HEK293 (cell line): Measurements from ENCODE around the gene E2F1.

Source experiments
- ATF2 ChIP-seq: fragments of 450-650 bp; formaldehyde crosslinking; IDR thresholded peaks from 2 replicates; pipeline ENCODE4 v1.5.1; 2016; ENCODE audit warnings: missing biosample characterization, missing genetic modification characterization, low read depth
- KLF1 ChIP-seq: fragments of 450-650 bp; formaldehyde crosslinking; IDR thresholded peaks from 2 replicates; pipeline ENCODE4 v1.5.1; 2016; ENCODE audit warnings: missing biosample characterization, missing genetic modification characterization
- KLF7 ChIP-seq: fragments of 450-650 bp; formaldehyde crosslinking; IDR thresholded peaks from 2 replicates; pipeline ENCODE4 v1.5.1; 2016; ENCODE audit warnings: missing biosample characterization, missing genetic modification characterization, borderline replicate concordance
- KLF9 ChIP-seq: fragments of 450-650 bp; formaldehyde crosslinking; IDR thresholded peaks from 2 replicates; pipeline ENCODE4 v1.5.1; 2016; ENCODE audit warnings: missing biosample characterization, missing genetic modification characterization, low read depth
- SCRT1 ChIP-seq: fragments of 450-650 bp; formaldehyde crosslinking; IDR thresholded peaks from 2 replicates; pipeline ENCODE4 v1.5.1; 2016; ENCODE audit warnings: missing biosample characterization, missing genetic modification characterization, borderline replicate concordance
- SETDB1 ChIP-seq: IDR thresholded peaks from one replicate; pipeline ENCODE4 v1.6.1; 2017; ENCODE audit warnings: mild to moderate bottlenecking, low read length, moderate library complexity, mixed read lengths; ENCODE audit not compliant: insufficient read length
- YY2 ChIP-seq: fragments of 450-650 bp; formaldehyde crosslinking; IDR thresholded peaks from 2 replicates; pipeline ENCODE4 v1.5.1; 2016; ENCODE audit warnings: missing biosample characterization, missing genetic modification characterization
- ZBTB8A ChIP-seq: fragments of 450-650 bp; formaldehyde crosslinking; IDR thresholded peaks from 2 replicates; pipeline ENCODE4 v1.5.1; 2016; ENCODE audit warnings: missing biosample characterization, missing genetic modification characterization
- ZEB2 ChIP-seq: fragments of 450-650 bp; formaldehyde crosslinking; IDR thresholded peaks from 2 replicates; pipeline ENCODE4 v1.5.1; 2016; ENCODE audit warnings: missing biosample characterization, missing genetic modification characterization
- ZNF114 ChIP-seq: fragments of 450-650 bp; formaldehyde crosslinking; IDR thresholded peaks from 2 replicates; pipeline ENCODE4 v1.5.0; 2017; ENCODE audit warnings: missing biosample characterization, missing genetic modification characterization
- ZNF133 ChIP-seq: fragments of 450-650 bp; formaldehyde crosslinking; IDR thresholded peaks from 2 replicates; pipeline ENCODE4 v1.5.1; 2016; ENCODE audit warnings: missing biosample characterization, missing genetic modification characterization
- ZNF138 ChIP-seq: fragments of 450-650 bp; formaldehyde crosslinking; IDR thresholded peaks from 2 replicates; pipeline ENCODE4 v1.5.1; 2016; ENCODE audit warnings: missing biosample characterization, missing genetic modification characterization, borderline replicate concordance
- ZNF169 ChIP-seq: fragments of 450-650 bp; formaldehyde crosslinking; IDR thresholded peaks from 2 replicates; pipeline ENCODE4 v1.5.1; 2016; ENCODE audit warnings: missing biosample characterization, missing genetic modification characterization
- ZNF211 ChIP-seq: fragments of 450-650 bp; formaldehyde crosslinking; IDR thresholded peaks from 2 replicates; pipeline ENCODE4 v1.5.1; 2016; ENCODE audit warnings: low read depth, missing biosample characterization, missing genetic modification characterization
- ZNF23 ChIP-seq: fragments of 450-650 bp; formaldehyde crosslinking; IDR thresholded peaks from 2 replicates; pipeline ENCODE4 v1.5.1; 2016; ENCODE audit warnings: missing biosample characterization, missing genetic modification characterization, borderline replicate concordance
- ZNF274 ChIP-seq, 2 experiments: fragments of 200-500 bp in 1 of 2; fragments of 450-650 bp in 1 of 2; sonication (Bioruptor generic) in 1 of 2; formaldehyde crosslinking in 1 of 2; IDR thresholded peaks; 2 replicates each; pipeline versions ENCODE4 v1.5.1 to v1.6.1; 2014 to 2016; ENCODE audit warnings: borderline replicate concordance in 1 of 2, inconsistent platforms in 1 of 2, low read length in 1 of 2, missing biosample characterization in 1 of 2, missing genetic modification characterization in 1 of 2
- ZNF311 ChIP-seq: fragments of 450-650 bp; formaldehyde crosslinking; IDR thresholded peaks from 2 replicates; pipeline ENCODE4 v1.5.1; 2017; ENCODE audit warnings: missing biosample characterization, missing genetic modification characterization, borderline replicate concordance
- ZNF350 ChIP-seq: fragments of 450-650 bp; formaldehyde crosslinking; IDR thresholded peaks from 2 replicates; pipeline ENCODE4 v1.5.0; 2017; ENCODE audit warnings: missing biosample characterization, mild to moderate bottlenecking, missing genetic modification characterization
- ZNF366 ChIP-seq: fragments of 450-650 bp; formaldehyde crosslinking; conservative IDR thresholded peaks from 2 replicates; pipeline ENCODE4 v1.5.1; 2016; ENCODE audit warnings: missing biosample characterization, missing genetic modification characterization
- ZNF426 ChIP-seq: fragments of 450-650 bp; formaldehyde crosslinking; IDR thresholded peaks from 2 replicates; pipeline ENCODE4 v1.5.1; 2017; ENCODE audit warnings: missing biosample characterization, missing genetic modification characterization, mild to moderate bottlenecking, inconsistent platforms, moderate library complexity
- ZNF530 ChIP-seq: fragments of 450-650 bp; formaldehyde crosslinking; IDR thresholded peaks from 2 replicates; pipeline ENCODE4 v1.5.1; 2016; ENCODE audit warnings: low read depth, missing biosample characterization, missing genetic modification characterization
- ZNF544 ChIP-seq: fragments of 450-650 bp; formaldehyde crosslinking; IDR thresholded peaks from 2 replicates; pipeline ENCODE4 v1.5.0; 2017; ENCODE audit warnings: missing biosample characterization, missing genetic modification characterization
- ZNF585B ChIP-seq: fragments of 450-650 bp; formaldehyde crosslinking; IDR thresholded peaks from 2 replicates; pipeline ENCODE4 v1.5.1; 2016; ENCODE audit warnings: missing biosample characterization, missing genetic modification characterization
- ZNF623 ChIP-seq: fragments of 450-650 bp; formaldehyde crosslinking; IDR thresholded peaks from 2 replicates; pipeline ENCODE4 v1.5.1; 2016; ENCODE audit warnings: missing biosample characterization, missing genetic modification characterization
- ZNF626 ChIP-seq: fragments of 450-650 bp; sonication (Bioruptor Pico); formaldehyde crosslinking; IDR thresholded peaks from 2 replicates; pipeline ENCODE4 v1.5.1; 2018; ENCODE audit warnings: missing biosample characterization, missing genetic modification characterization, inconsistent platforms
- ZNF654 ChIP-seq: fragments of 450-650 bp; formaldehyde crosslinking; IDR thresholded peaks from 2 replicates; pipeline ENCODE4 v1.5.1; 2016; ENCODE audit warnings: low read depth, missing biosample characterization, missing genetic modification characterization
- ZNF747 ChIP-seq: fragments of 450-650 bp; formaldehyde crosslinking; IDR thresholded peaks from 2 replicates; pipeline ENCODE4 v1.5.1; 2016; ENCODE audit warnings: missing biosample characterization, missing genetic modification characterization
- ZNF768 ChIP-seq: fragments of 450-650 bp; formaldehyde crosslinking; IDR thresholded peaks from 2 replicates; pipeline ENCODE4 v1.5.1; 2018; ENCODE audit warnings: missing biosample characterization, mild to moderate bottlenecking, missing genetic modification characterization
- ZNF830 ChIP-seq: fragments of 450-650 bp; IDR thresholded peaks from 2 replicates; pipeline ENCODE4 v1.5.0; 2018; ENCODE audit warnings: missing biosample characterization, missing genetic modification characterization, low read depth, mild to moderate bottlenecking, moderate library complexity
- ZNF837 ChIP-seq: fragments of 450-650 bp; formaldehyde crosslinking; IDR thresholded peaks from 2 replicates; pipeline ENCODE4 v1.5.1; 2016; ENCODE audit warnings: missing biosample characterization, missing genetic modification characterization
- ZNF843 ChIP-seq: fragments of 450-650 bp; formaldehyde crosslinking; IDR thresholded peaks from 2 replicates; pipeline ENCODE4 v1.5.1; 2016; ENCODE audit warnings: missing biosample characterization, missing genetic modification characterization
- ZSCAN16 ChIP-seq: fragments of 450-650 bp; formaldehyde crosslinking; IDR thresholded peaks from 2 replicates; pipeline ENCODE4 v1.5.1; 2016; ENCODE audit warnings: missing biosample characterization, missing genetic modification characterization
- ZSCAN23 ChIP-seq: fragments of 450-650 bp; formaldehyde crosslinking; IDR thresholded peaks from 2 replicates; pipeline ENCODE4 v1.5.1; 2016; ENCODE audit warnings: missing biosample characterization, missing genetic modification characterization
- TF ChIP-seq, protein P1 (sequence below): fragments of 450-650 bp; formaldehyde crosslinking; IDR thresholded peaks from 2 replicates; pipeline ENCODE4 v1.5.1; 2016; ENCODE audit warnings: missing biosample characterization, missing genetic modification characterization
- TF ChIP-seq, protein P2 (sequence below): fragments of 450-650 bp; formaldehyde crosslinking; IDR thresholded peaks from 2 replicates; pipeline ENCODE4 v1.5.1; 2016; ENCODE audit warnings: missing biosample characterization, missing genetic modification characterization

E2F1 gene

GRCh38 chr20:33674294-33675135, 11.7 kb downstream of the E2F1 start, which contains the start of gene NECAB3 (continued):
- TF ChIP-seq KLF7, result no peak
- TF ChIP-seq ZNF23 (tag by site-specific recombination), result no peak
- no peak for TF ChIP-seq ZNF114 (tag by site-specific recombination)
- TF ChIP-seq ZNF747, result no peak
- no peak for TF ChIP-seq ZNF133
- no peak for TF ChIP-seq ZNF274 (IDR thresholded peaks at IDR 0.05; ENCODE audit: low read length)
- TF ChIP-seq ZNF274 (tag by site-specific recombination; IDR thresholded peaks at IDR 0.05; ENCODE audit: borderline replicate concordance), result no peak
- TF ChIP-seq ZNF843 (tag by site-specific recombination), result no peak
- peak; percentile 68; the same call in 1 of the 2 replicates for TF ChIP-seq ZEB2 (tag by site-specific recombination)
- no peak for TF ChIP-seq ZNF311 (tag by site-specific recombination)
- TF ChIP-seq ZNF350 (tag by site-specific recombination), result no peak
- TF ChIP-seq ZNF830 (tag by site-specific recombination), result no peak
- peak; percentile 73 for TF ChIP-seq ZBTB8A (tag by site-specific recombination)
- TF ChIP-seq, protein P1, sequence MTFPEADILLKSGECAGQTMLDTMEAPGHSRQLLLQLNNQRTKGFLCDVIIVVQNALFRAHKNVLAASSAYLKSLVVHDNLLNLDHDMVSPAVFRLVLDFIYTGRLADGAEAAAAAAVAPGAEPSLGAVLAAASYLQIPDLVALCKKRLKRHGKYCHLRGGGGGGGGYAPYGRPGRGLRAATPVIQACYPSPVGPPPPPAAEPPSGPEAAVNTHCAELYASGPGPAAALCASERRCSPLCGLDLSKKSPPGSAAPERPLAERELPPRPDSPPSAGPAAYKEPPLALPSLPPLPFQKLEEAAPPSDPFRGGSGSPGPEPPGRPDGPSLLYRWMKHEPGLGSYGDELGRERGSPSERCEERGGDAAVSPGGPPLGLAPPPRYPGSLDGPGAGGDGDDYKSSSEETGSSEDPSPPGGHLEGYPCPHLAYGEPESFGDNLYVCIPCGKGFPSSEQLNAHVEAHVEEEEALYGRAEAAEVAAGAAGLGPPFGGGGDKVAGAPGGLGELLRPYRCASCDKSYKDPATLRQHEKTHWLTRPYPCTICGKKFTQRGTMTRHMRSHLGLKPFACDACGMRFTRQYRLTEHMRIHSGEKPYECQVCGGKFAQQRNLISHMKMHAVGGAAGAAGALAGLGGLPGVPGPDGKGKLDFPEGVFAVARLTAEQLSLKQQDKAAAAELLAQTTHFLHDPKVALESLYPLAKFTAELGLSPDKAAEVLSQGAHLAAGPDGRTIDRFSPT (tag by site-specific recombination), result no peak
- TF ChIP-seq KLF9 (tag by site-specific recombination), result peak; percentile 57; the same call in 1 of the 2 replicates
- TF ChIP-seq, protein P2, sequence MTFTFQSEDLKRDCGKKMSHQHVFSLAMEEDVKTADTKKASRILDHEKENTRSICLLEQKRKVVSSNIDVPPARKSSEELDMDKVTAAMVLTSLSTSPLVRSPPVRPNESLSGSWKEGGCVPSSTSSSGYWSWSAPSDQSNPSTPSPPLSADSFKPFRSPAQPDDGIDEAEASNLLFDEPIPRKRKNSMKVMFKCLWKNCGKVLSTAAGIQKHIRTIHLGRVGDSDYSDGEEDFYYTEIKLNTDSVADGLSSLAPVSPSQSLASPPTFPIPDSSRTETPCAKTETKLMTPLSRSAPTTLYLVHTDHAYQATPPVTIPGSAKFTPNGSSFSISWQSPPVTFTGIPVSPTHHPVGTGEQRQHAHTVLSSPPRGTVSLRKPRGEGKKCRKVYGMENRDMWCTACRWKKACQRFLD (tag by site-specific recombination), result no peak
- no peak for TF ChIP-seq ZSCAN23 (tag by site-specific recombination)
- no peak for TF ChIP-seq ZNF623
- TF ChIP-seq ZNF768 (tag by site-specific recombination), result no peak
- TF ChIP-seq ZNF585B, result no peak
- TF ChIP-seq SCRT1 (tag by site-specific recombination), result no peak
- TF ChIP-seq ZNF426 (tag by site-specific recombination), result no peak
- no peak for TF ChIP-seq ZNF138 (tag by site-specific recombination)
- no peak for TF ChIP-seq ATF2
- TF ChIP-seq ZNF169 (tag by site-specific recombination), result no peak
- TF ChIP-seq ZNF654 (tag by site-specific recombination), result no peak
- no peak for TF ChIP-seq ZNF530
- TF ChIP-seq ZNF837 (tag by site-specific recombination), result no peak
- 0 out of 2 replicates have a peak, but pooled peaks have one; percentile 8 for TF ChIP-seq KLF1
- peak; percentile 86 for TF ChIP-seq ZNF366 (tag by site-specific recombination)
- TF ChIP-seq ZNF211 (tag by site-specific recombination), result no peak
- no peak for TF ChIP-seq SETDB1
- no peak for TF ChIP-seq ZNF626 (tag by site-specific recombination)
- TF ChIP-seq ZSCAN16 (tag by site-specific recombination), result no peak
- TF ChIP-seq ZNF544 (tag by site-specific recombination), result no peak
- TF ChIP-seq YY2 (tag by site-specific recombination), result no peak
